Central memory CD8-positive, alpha-beta T cell (primary cell): ENCODE data around the gene CCDC169.

ENCODE experiments used
- ATAC-seq: fragments of 150-1000 bp; cut with Tn5 transposase; replicated peaks from 2 replicates; pipeline ENCODE4 v1.10.0; 2022; ENCODE audit warnings: mild to moderate bottlenecking, moderate FRiP score, moderate number of reproducible peaks; ENCODE audit not compliant: poor library complexity, severe bottlenecking; ENCODE audit errors: extremely low read depth
- DNase-seq, 2 donors: peaks; one replicate each; pipeline ENCODE4 v3.0.0; 2021; ENCODE audit warnings: low spot score in 2 of 2
- H3K27ac Mint-ChIP-seq: one replicate; pipeline ENCODE4 v1.8.0; 2022; ENCODE audit warnings: low read depth, mild to moderate bottlenecking, moderate library complexity, mixed read lengths
- H3K27me3 Mint-ChIP-seq: one replicate; pipeline ENCODE4 v1.8.0; 2022; ENCODE audit warnings: mixed read lengths
- H3K36me3 Mint-ChIP-seq: one replicate; pipeline ENCODE4 v1.8.0; 2022; ENCODE audit warnings: mild to moderate bottlenecking, moderate library complexity, mixed read lengths; ENCODE audit not compliant: insufficient read depth
- H3K4me1 Mint-ChIP-seq: one replicate; pipeline ENCODE4 v1.8.0; 2022; ENCODE audit warnings: mixed read lengths
- H3K4me3 Mint-ChIP-seq: one replicate; pipeline ENCODE4 v1.8.0; 2022; ENCODE audit warnings: mild to moderate bottlenecking, moderate library complexity, mixed read lengths
- H3K9me3 Mint-ChIP-seq: one replicate; pipeline ENCODE4 v1.8.0; 2022; ENCODE audit warnings: mixed read lengths

Gene CCDC169

GRCh38 chr13:36258831-36259230 lies 38.8 kb downstream of the CCDC169 start:
- ATAC-seq (no peak), DNase-seq (no peak)
- no peaks in the 10 kb centered on the region for H3K36me3 Mint-ChIP-seq
- no peaks in the 10 kb centered on the region for H3K4me1 Mint-ChIP-seq
- peaks cover 18% of the 10 kb centered on the region for H3K9me3 Mint-ChIP-seq
- H3K27me3 Mint-ChIP-seq: no peaks in the 10 kb centered on the region
- H3K27ac Mint-ChIP-seq: no peak overlapping the region
- no peak overlapping the region for H3K4me3 Mint-ChIP-seq

GRCh38 chr13:36251526-36251925 lies 46.1 kb downstream of the CCDC169 start:
- no peak for DNase-seq
- H3K36me3 Mint-ChIP-seq: no peaks in the 10 kb centered on the region
- H3K9me3 Mint-ChIP-seq: peaks cover 19% of the 10 kb centered on the region
- no peak for ATAC-seq
- H3K4me1 Mint-ChIP-seq: no peaks in the 10 kb centered on the region
- no peak overlapping the region for H3K27ac Mint-ChIP-seq
- no peak overlapping the region for H3K4me3 Mint-ChIP-seq
- no peaks in the 10 kb centered on the region for H3K27me3 Mint-ChIP-seq

GRCh38 chr13:36251017-36251416 lies 46.6 kb downstream of the CCDC169 start:
- Mint-ChIP-seq H3K4me1 (no peaks in the 10 kb centered on the region), H3K36me3 (no peaks in the 10 kb centered on the region), H3K9me3 (peaks cover 17% of the 10 kb centered on the region), H3K4me3 (no peak overlapping the region), H3K27ac (no peak overlapping the region), H3K27me3 (no peaks in the 10 kb centered on the region)
- DNase-seq (no peak), ATAC-seq (no peak)

- no peak overlapping the region for H3K27ac Mint-ChIP-seq
- H3K4me3 Mint-ChIP-seq: no peak overlapping the region
- no peaks in the 10 kb centered on the region for H3K4me1 Mint-ChIP-seq
- no peak for DNase-seq
- H3K27me3 Mint-ChIP-seq: no peaks in the 10 kb centered on the region
- no peaks in the 10 kb centered on the region for H3K36me3 Mint-ChIP-seq
- no peak for ATAC-seq
- H3K9me3 Mint-ChIP-seq: peaks cover 17% of the 10 kb centered on the region
These were observed 48.9 kb downstream of the CCDC169 start for GRCh38 chr13:36248700-36249099.

GRCh38 chr13:36244990-36245389 lies 52.6 kb downstream of the CCDC169 start:
- H3K27me3 Mint-ChIP-seq: no peaks in the 10 kb centered on the region
- no peak overlapping the region for H3K4me3 Mint-ChIP-seq
- peaks cover 15% of the 10 kb centered on the region for H3K9me3 Mint-ChIP-seq
- no peaks in the 10 kb centered on the region for H3K4me1 Mint-ChIP-seq
- no peak for ATAC-seq
- H3K27ac Mint-ChIP-seq: no peak overlapping the region
- no peak for DNase-seq
- no peaks in the 10 kb centered on the region for H3K36me3 Mint-ChIP-seq

GRCh38 chr13:36244073-36244472 lies 53.5 kb downstream of the CCDC169 start:
- peaks cover 6% of the 10 kb centered on the region for H3K9me3 Mint-ChIP-seq
- no peak overlapping the region for H3K4me3 Mint-ChIP-seq
- no peaks in the 10 kb centered on the region for H3K27me3 Mint-ChIP-seq
- H3K27ac Mint-ChIP-seq: no peak overlapping the region
- no peaks in the 10 kb centered on the region for H3K36me3 Mint-ChIP-seq
- DNase-seq: no peak
- no peak for ATAC-seq
- H3K4me1 Mint-ChIP-seq: no peaks in the 10 kb centered on the region

GRCh38 chr13:36242761-36243160 lies 54.9 kb downstream of the CCDC169 start:
- H3K27ac Mint-ChIP-seq: no peak overlapping the region
- no peaks in the 10 kb centered on the region for H3K36me3 Mint-ChIP-seq
- no peak for DNase-seq
- peaks cover 5% of the 10 kb centered on the region for H3K9me3 Mint-ChIP-seq
- H3K27me3 Mint-ChIP-seq: no peaks in the 10 kb centered on the region
- H3K4me3 Mint-ChIP-seq: no peak overlapping the region
- ATAC-seq: no peak
- no peaks in the 10 kb centered on the region for H3K4me1 Mint-ChIP-seq

GRCh38 chr13:36231236-36231635 lies 66.4 kb downstream of the CCDC169 start:
- Mint-ChIP-seq H3K36me3 (no peaks in the 10 kb centered on the region), H3K4me3 (no peak overlapping the region), H3K9me3 (peaks cover 7% of the 10 kb centered on the region), H3K27ac (no peak overlapping the region), H3K27me3 (no peaks in the 10 kb centered on the region), H3K4me1 (no peaks in the 10 kb centered on the region)
- DNase-seq (no peak), ATAC-seq (no peak)

GRCh38 chr13:36224730-36225129 lies 72.9 kb downstream of the CCDC169 start:
- ATAC-seq (no peak), DNase-seq (no peak)
- Mint-ChIP-seq H3K27ac (no peak overlapping the region), H3K4me1 (no peaks in the 10 kb centered on the region), H3K4me3 (no peak overlapping the region), H3K27me3 (no peaks in the 10 kb centered on the region), H3K36me3 (no peaks in the 10 kb centered on the region), H3K9me3 (peaks cover 5% of the 10 kb centered on the region)

- no peak overlapping the region for H3K4me3 Mint-ChIP-seq
- no peaks in the 10 kb centered on the region for H3K27me3 Mint-ChIP-seq
These were observed 77.7 kb downstream of the CCDC169 start for GRCh38 chr13:36219883-36220282.

GRCh38 chr13:36217456-36217855 lies 80.2 kb downstream of the CCDC169 start:
- H3K4me1 Mint-ChIP-seq: no peaks in the 10 kb centered on the region
- no peaks in the 10 kb centered on the region for H3K27me3 Mint-ChIP-seq
- no peaks in the 10 kb centered on the region for H3K36me3 Mint-ChIP-seq
- H3K9me3 Mint-ChIP-seq: no peaks in the 10 kb centered on the region
- H3K27ac Mint-ChIP-seq: no peak overlapping the region
- DNase-seq (no peak), ATAC-seq (no peak)
- H3K4me3 Mint-ChIP-seq: no peak overlapping the region

More at GRCh38 chr13:36219883-36220282, 77.7 kb downstream of the CCDC169 start:
- H3K36me3 Mint-ChIP-seq: no peaks in the 10 kb centered on the region
- DNase-seq: no peak
- no peak for ATAC-seq
- H3K4me1 Mint-ChIP-seq: no peaks in the 10 kb centered on the region
- H3K9me3 Mint-ChIP-seq: no peaks in the 10 kb centered on the region
- no peak overlapping the region for H3K27ac Mint-ChIP-seq

GRCh38 chr13:36214163-36214921 lies 83.3 kb downstream of the CCDC169 start, which contains the start of gene SOHLH2:
TSS of gene SOHLH2 (minus strand) at chr13:36214556. CDS start at chr13:36214526, 30 bp downstream.
- Mint-ChIP-seq H3K27ac (no peak within 1 kb of the TSS), H3K27me3 (no peaks in the 10 kb centered on the region), H3K36me3 (no peaks in the 10 kb centered on the region), H3K4me1 (no peaks in the 10 kb centered on the region), H3K9me3 (peaks cover 14% of the 10 kb centered on the region), H3K4me3 (no peak within 1 kb of the TSS)
- ATAC-seq: no peak
- no peak for DNase-seq

- ATAC-seq: no peak
- H3K27ac Mint-ChIP-seq: no peak overlapping the region
- DNase-seq: no peak
- H3K36me3 Mint-ChIP-seq: no peaks in the 10 kb centered on the region
- H3K27me3 Mint-ChIP-seq: no peaks in the 10 kb centered on the region
- no peak overlapping the region for H3K4me3 Mint-ChIP-seq
- H3K4me1 Mint-ChIP-seq: no peaks in the 10 kb centered on the region
- peaks cover 14% of the 10 kb centered on the region for H3K9me3 Mint-ChIP-seq
These were observed 84.8 kb downstream of the CCDC169 start for GRCh38 chr13:36212789-36213188.
